NB4 (cell line): ENCODE data around the gene TBC1D1.

Experiments
- DNase-seq: peaks from one replicate; pipeline ENCODE4 v3.0.0; 2010; ENCODE audit warnings: low read depth
- H3K4me3 ChIP-seq: one replicate; pipeline ENCODE4 v1.5.1; 2011; ENCODE audit warnings: mild to moderate bottlenecking, low read depth, low read length, moderate library complexity
- CTCF ChIP-seq: IDR thresholded peaks from one replicate; pipeline ENCODE4 v1.5.1; 2012; ENCODE audit warnings: low read depth, low read length
- MAX ChIP-seq: IDR thresholded peaks from 2 replicates; pipeline ENCODE4 v1.6.1; 2011; ENCODE audit warnings: low read depth, low read length
- MYC ChIP-seq: IDR thresholded peaks from 2 replicates; pipeline ENCODE4 v1.6.1; 2011; ENCODE audit warnings: low read depth, low read length
- POLR2A ChIP-seq: IDR thresholded peaks from 2 replicates; pipeline ENCODE4 v1.6.1; 2011; ENCODE audit warnings: mild to moderate bottlenecking; ENCODE audit not compliant: insufficient read length; ENCODE audit errors: extremely low read depth

TBC1D1 gene

GRCh38 chr4:38044060-38044459, 153.2 kb downstream of the TBC1D1 start:
- H3K4me3 ChIP-seq = no peak overlapping the region
- TF ChIP-seq POLR2A (no peak), MYC (no peak), CTCF (no peak), MAX (no peak)
- DNase-seq = no peak

- no peak for DNase-seq
- no peak for TF ChIP-seq MAX
- no peak for TF ChIP-seq MYC
- no peak for TF ChIP-seq CTCF
- TF ChIP-seq POLR2A = no peak
Observed at GRCh38 chr4:38045289-38045988, 154.6 kb downstream of the TBC1D1 start.

GRCh38 chr4:38046727-38047489, 156.0 kb downstream of the TBC1D1 start:
- no peak for DNase-seq

More at GRCh38 chr4:38045289-38045988, 154.6 kb downstream of the TBC1D1 start:
- no peak overlapping the region for H3K4me3 ChIP-seq

GRCh38 chr4:38049545-38050170, 158.8 kb downstream of the TBC1D1 start:
- no peak overlapping the region for H3K4me3 ChIP-seq
- TF ChIP-seq MAX (no peak), MYC (no peak), POLR2A (no peak), CTCF (no peak)
- DNase-seq = no peak

More at GRCh38 chr4:38046727-38047489, 156.0 kb downstream of the TBC1D1 start:
- H3K4me3 ChIP-seq = no peak overlapping the region
- TF ChIP-seq CTCF = no peak
- no peak for TF ChIP-seq MAX
- TF ChIP-seq POLR2A = no peak
- no peak for TF ChIP-seq MYC

- DNase-seq = no peak
- H3K4me3 ChIP-seq = no peak overlapping the region
Observed at GRCh38 chr4:38050560-38051350, 159.9 kb downstream of the TBC1D1 start.

GRCh38 chr4:38055566-38055965, 164.7 kb downstream of the TBC1D1 start:
- no peak overlapping the region for H3K4me3 ChIP-seq
- no peak for TF ChIP-seq CTCF
- TF ChIP-seq MYC = no peak
- no peak for TF ChIP-seq POLR2A
- no peak for TF ChIP-seq MAX
- no peak for DNase-seq

More at GRCh38 chr4:38050560-38051350, 159.9 kb downstream of the TBC1D1 start:
- TF ChIP-seq MAX = no peak
